GM19238 (cell line): Measurements from ENCODE around the gene CMTM2.
A peak's percentile ranks its signal among the peaks of the same experiment; 100 is the strongest.
"Not testable (repeated sequence)": the region's sequence is repeated elsewhere in the genome, so short reads cannot be mapped to it uniquely, and the experiment has no call there.

Experiments used
- DNase-seq: peaks from one replicate; pipeline ENCODE4 v3.0.0; 2011; ENCODE audit warnings: low spot score; ENCODE audit not compliant: insufficient read length

CMTM2 gene

GRCh38 chr16:66552286-66553177 is 26.7 kb upstream of the CMTM2 start, which contains the start of gene CKLF:
Gene CKLF, plus strand, starts transcription at chr16:66552576. Its CDS starts 140 bp downstream, at chr16:66552716.
- peak; percentile 88 for DNase-seq

- no peak for DNase-seq
Measured at GRCh38 chr16:66553223-66553622, 26.0 kb upstream of the CMTM2 start.

- DNase-seq, result no peak
Measured at GRCh38 chr16:66554021-66554420, 25.2 kb upstream of the CMTM2 start.

GRCh38 chr16:66554495-66554894 is 24.8 kb upstream of the CMTM2 start:
- no peak for DNase-seq

GRCh38 chr16:66560107-66560506 is 19.2 kb upstream of the CMTM2 start:
- DNase-seq, result no peak

- DNase-seq, result no peak
Measured at GRCh38 chr16:66561381-66562080, 17.7 kb upstream of the CMTM2 start.

GRCh38 chr16:66562409-66562808 is 16.9 kb upstream of the CMTM2 start:
- no peak for DNase-seq

GRCh38 chr16:66562986-66563385 is 16.3 kb upstream of the CMTM2 start:
- no peak for DNase-seq

- DNase-seq, result no peak
Measured at GRCh38 chr16:66563574-66564334, 15.5 kb upstream of the CMTM2 start.

- DNase-seq, result no peak
Measured at GRCh38 chr16:66566051-66566901, 13.0 kb upstream of the CMTM2 start, which contains the start of gene CMTM1. Gene CMTM1, plus strand, starts transcription at chr16:66566439. Its CDS starts 75 bp downstream, at chr16:66566514.

GRCh38 chr16:66567270-66567669 is 12.0 kb upstream of the CMTM2 start:
- not testable (repeated sequence) for DNase-seq

- no peak for DNase-seq
Measured at GRCh38 chr16:66568355-66568754, 10.9 kb upstream of the CMTM2 start.

GRCh38 chr16:66569131-66569530 is 10.1 kb upstream of the CMTM2 start:
- no peak for DNase-seq

- DNase-seq, result no peak
Measured at GRCh38 chr16:66569827-66570405, 9.3 kb upstream of the CMTM2 start.

- no peak for DNase-seq
Measured at GRCh38 chr16:66572356-66572755, 6.9 kb upstream of the CMTM2 start.

GRCh38 chr16:66574081-66574480 is 5.2 kb upstream of the CMTM2 start:
- no peak for DNase-seq

GRCh38 chr16:66574531-66574930 is 4.7 kb upstream of the CMTM2 start:
- no peak for DNase-seq

GRCh38 chr16:66575060-66575459 is 4.2 kb upstream of the CMTM2 start:
- no peak for DNase-seq

GRCh38 chr16:66576296-66576695 is 3.0 kb upstream of the CMTM2 start:
- no peak for DNase-seq

GRCh38 chr16:66580605-66581209 is 1.4 kb downstream of the CMTM2 start:
- no peak for DNase-seq
